GM12892 (cell line): Measurements from ENCODE around the gene NKAIN2.

Experiments
- POLR2A ChIP-seq: IDR thresholded peaks from 2 replicates; pipeline ENCODE4 v1.6.1; 2011; ENCODE audit warnings: low read depth, low read length, control low read depth
- POLR2AphosphoS5 ChIP-seq: IDR thresholded peaks from 2 replicates; pipeline ENCODE4 v1.6.1; 2011; ENCODE audit warnings: low read depth, low read length, control low read depth
- TAF1 ChIP-seq: IDR thresholded peaks from 2 replicates; pipeline ENCODE4 v1.6.1; 2011; ENCODE audit warnings: low read depth, mild to moderate bottlenecking, control low read depth, low read length, borderline replicate concordance

GRCh38 chr6:124741341-124741740 lies 937.7 kb downstream of the NKAIN2 start:
- no peak for TF ChIP-seq POLR2AphosphoS5
- TF ChIP-seq POLR2A = no peak
- no peak for TF ChIP-seq TAF1
